Small intestine (tissue), 7 donors: ENCODE measurements around the gene COL25A1. TPM values are rescaled to one million over a fixed set of nuclear protein-coding genes. Genes with fewer than 3 reads are reported as not detected.

Source experiments
- DNase-seq, 2 donors: peaks; one replicate each; pipeline versions ENCODE4 v3.0.0 to v3.0.0-alpha.2; 2013
- FAIRE-seq: peaks from 2 replicates; lab custom pipeline; 2012; peaks lifted over from hg19 to GRCh38; lab: Jason Lieb, UNC
- H3K27ac ChIP-seq, 3 donors: one replicate each; pipeline ENCODE4 v1.5.1; 2013; ENCODE audit warnings: low read length in 2 of 3, mild to moderate bottlenecking in 2 of 3, control low read depth in 1 of 3, inconsistent platforms in 1 of 3, low read depth in 1 of 3, moderate library complexity in 1 of 3
- H3K27me3 ChIP-seq, 3 donors: one replicate each; pipeline ENCODE4 v1.6.1; 2013; ENCODE audit warnings: low read length in 3 of 3, inconsistent platforms in 1 of 3; ENCODE audit not compliant: control insufficient read depth in 3 of 3, insufficient read depth in 3 of 3
- H3K36me3 ChIP-seq, 3 donors: one replicate each; pipeline ENCODE4 v1.6.1; 2013; ENCODE audit warnings: low read length in 3 of 3, inconsistent platforms in 1 of 3, low read depth in 1 of 3, mild to moderate bottlenecking in 1 of 3, moderate library complexity in 1 of 3; ENCODE audit not compliant: control insufficient read depth in 3 of 3, insufficient read depth in 2 of 3
- H3K4me1 ChIP-seq, 3 donors: one replicate each; pipeline ENCODE4 v1.6.1; 2013; ENCODE audit warnings: low read length in 2 of 3, inconsistent platforms in 1 of 3, low read depth in 1 of 3, mild to moderate bottlenecking in 1 of 3, moderate library complexity in 1 of 3; ENCODE audit not compliant: control insufficient read depth in 3 of 3, insufficient read depth in 2 of 3
- H3K4me3 ChIP-seq, 3 donors: one replicate each; pipeline ENCODE4 v1.5.1; 2013; ENCODE audit warnings: low read length in 3 of 3, control low read depth in 1 of 3, inconsistent platforms in 1 of 3, low read depth in 1 of 3, mild to moderate bottlenecking in 1 of 3, moderate library complexity in 1 of 3
- H3K9me3 ChIP-seq, 2 donors: one replicate each; pipeline ENCODE4 v1.6.1; 2013; ENCODE audit warnings: low read depth in 1 of 2, low read length in 1 of 2; ENCODE audit not compliant: control insufficient read depth in 2 of 2, insufficient read depth in 1 of 2
- WGBS, 3 donors: extraction: QIAGEN DNeasy Blood & Tissue Kit; methylation state at CpG; one replicate each; pipeline ENCODE4 v1.1.7; 2013; 5-methylcytosine and 5-hydroxymethylcytosine counted together
- polyA plus RNA-seq, 4 donors: library from polyadenylated mRNA; stranded (reverse) in 3 of 4; unstranded in 1 of 4; fragments of 200-250 nt in 3 of 4; fragments of 120-200 nt in 1 of 4; gene quantifications; one replicate each; pipeline versions ENCODE4 v1.2.1 to v1.2.3, GENCODE V29; 2013
- donor health status: healthy with polysubstance abuse.
- donor health status: control.
- donor health status: control.
- donor health status: Bipolar disorder and iron deficiency.
- donor health status: healthy.

The COL25A1 gene
- polyA plus RNA-seq, 4 donors, result 0.24 to 6.2 (median 2.5) TPM

DNA sequence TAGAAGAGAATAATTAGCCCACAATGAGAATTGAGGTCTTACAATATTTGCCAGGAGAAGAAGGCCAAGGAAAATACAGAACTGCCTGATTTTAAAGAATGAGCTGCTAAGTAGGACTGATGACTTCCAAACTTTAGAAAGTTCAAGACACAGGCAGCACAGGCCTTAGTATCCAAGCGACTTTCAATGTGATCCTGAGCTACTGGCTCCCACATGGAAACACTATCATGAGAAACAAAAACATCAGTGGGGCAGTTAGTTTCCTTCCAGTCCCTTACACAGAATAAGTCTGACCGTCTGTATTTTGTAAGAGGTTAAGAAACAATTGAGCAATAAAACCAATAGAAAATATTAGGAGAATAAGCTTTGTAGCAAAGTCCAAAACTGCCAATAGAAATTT, 251.4 kb downstream of the COL25A1 start:
- FAIRE-seq (no peak), DNase-seq (no peak)
- no peak overlapping the region for H3K27ac ChIP-seq
- no peak overlapping the region for H3K4me3 ChIP-seq
- 70 to 82% (median 74%) methylated on average over 2 of the region's 2 CpGs for WGBS, 3 donors
- no peaks in the 10 kb centered on the region for H3K4me1 ChIP-seq
- no peaks in the 10 kb centered on the region for H3K27me3 ChIP-seq
- no peaks in the 10 kb centered on the region for H3K36me3 ChIP-seq
- H3K9me3 ChIP-seq, result no peaks in the 10 kb centered on the region

DNA sequence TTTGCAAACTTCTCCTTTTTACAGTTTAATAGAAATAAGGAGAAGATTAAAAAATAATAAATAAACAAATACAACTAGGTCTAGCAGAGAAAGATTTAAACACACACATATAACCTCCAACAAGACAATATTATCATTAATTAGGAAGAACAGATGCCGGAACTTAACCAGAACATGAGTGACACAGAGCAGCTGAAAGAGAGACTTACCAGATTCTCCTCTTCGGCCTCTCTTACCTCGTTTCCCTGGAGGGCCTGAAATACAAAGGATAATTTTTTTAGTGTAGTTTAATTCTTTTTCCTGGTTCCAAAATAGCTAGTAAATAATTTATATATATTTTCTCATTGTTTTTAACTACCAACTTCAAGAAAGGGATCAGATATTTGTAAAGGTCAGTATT, 252.5 kb downstream of the COL25A1 start:
- no peak for DNase-seq
- WGBS, 3 donors, result 87 to 90% (median 90%) methylated on average over 3 of the region's 3 CpGs
- Histone ChIP-seq H3K27ac (no peak overlapping the region), H3K4me3 (no peak overlapping the region), H3K27me3 (no peaks in the 10 kb centered on the region), H3K36me3 (no peaks in the 10 kb centered on the region), H3K9me3 (no peaks in the 10 kb centered on the region), H3K4me1 (no peaks in the 10 kb centered on the region)
- no peak for FAIRE-seq

DNA sequence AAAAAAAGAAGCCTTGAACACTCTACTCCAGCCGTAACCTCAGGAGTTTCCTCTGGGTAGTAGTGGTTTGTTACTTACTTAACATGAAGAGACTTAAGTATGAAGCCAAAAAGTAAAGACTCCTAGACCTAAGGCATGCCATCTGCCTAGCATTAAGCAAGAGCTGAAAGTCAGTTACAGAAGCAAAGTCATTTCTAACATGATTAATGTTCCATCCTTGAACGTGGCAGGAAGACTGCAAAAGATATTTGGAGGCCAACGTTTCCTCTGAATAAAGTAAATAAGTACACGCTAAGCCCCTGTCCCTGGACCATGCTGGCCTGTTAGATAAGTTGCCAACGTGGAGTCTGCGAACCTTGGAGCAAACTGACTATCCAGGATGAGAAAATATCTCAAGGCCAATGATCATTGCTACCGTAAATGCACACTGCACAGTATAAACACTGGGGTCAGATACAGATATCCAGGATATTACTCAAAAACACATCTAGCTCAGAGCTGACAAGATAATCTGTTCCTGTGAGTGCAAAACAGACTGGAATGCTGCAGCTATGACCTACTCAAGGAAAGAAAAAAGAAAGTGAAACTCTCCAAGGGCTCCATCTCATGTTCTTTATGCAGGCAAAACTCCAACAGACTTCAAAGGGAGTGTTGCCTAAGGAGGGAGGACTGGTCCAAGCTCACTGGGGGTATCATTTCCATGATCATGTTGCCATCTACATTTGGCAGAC, 255.8 kb downstream of the COL25A1 start:
- Histone ChIP-seq H3K27me3 (no peaks in the 10 kb centered on the region), H3K27ac (peak overlapping the region in 1 of 3 donors; percentile 3), H3K9me3 (no peaks in the 10 kb centered on the region), H3K4me3 (peak overlapping the region in 1 of 3 donors; percentile 6), H3K4me1 (no peaks in the 10 kb centered on the region), H3K36me3 (no peaks in the 10 kb centered on the region)
- no peak for FAIRE-seq
- WGBS, 3 donors, result 16 to 23% (median 19%) methylated on average over 7 of the region's 7 CpGs
- peak; percentile 46 to 49 for DNase-seq

GRCh38 chr4:109044431-109044830, 258.0 kb downstream of the COL25A1 start:
- no peaks in the 10 kb centered on the region for H3K9me3 ChIP-seq
- no peak for FAIRE-seq
- 47 to 56% (median 49%) methylated on average over 3 of the region's 3 CpGs for WGBS, 3 donors
- peak in 1 of 2 donors; percentile 5 for DNase-seq
- no peaks in the 10 kb centered on the region for H3K36me3 ChIP-seq
- no peaks in the 10 kb centered on the region for H3K4me1 ChIP-seq
- no peak overlapping the region for H3K4me3 ChIP-seq
- no peaks in the 10 kb centered on the region for H3K27me3 ChIP-seq
- no peak overlapping the region for H3K27ac ChIP-seq

DNA sequence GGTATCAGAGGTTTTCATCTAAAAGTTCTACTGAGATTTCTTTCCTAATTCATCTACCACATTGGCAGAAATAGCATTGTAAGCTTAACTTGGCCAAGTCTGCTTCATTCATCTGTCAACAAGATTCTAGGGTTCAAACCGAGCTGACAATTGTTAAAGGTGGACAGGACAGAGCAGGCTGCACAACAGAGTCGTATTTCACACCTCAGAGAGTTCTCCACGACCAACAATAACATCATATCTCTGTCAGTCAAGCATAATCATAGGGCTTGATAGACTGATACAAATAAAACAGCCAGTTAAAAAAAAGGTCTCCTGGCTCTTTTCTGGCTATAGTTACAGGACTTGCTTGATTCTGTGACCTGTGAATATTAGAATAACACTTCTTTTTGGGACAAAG, 259.2 kb downstream of the COL25A1 start:
- Histone ChIP-seq H3K27ac (no peak overlapping the region), H3K27me3 (no peaks in the 10 kb centered on the region), H3K4me3 (no peak overlapping the region), H3K36me3 (no peaks in the 10 kb centered on the region), H3K4me1 (no peaks in the 10 kb centered on the region), H3K9me3 (no peaks in the 10 kb centered on the region)
- WGBS, 3 donors, result 58 to 73% (median 61%) methylated on average over 3 of the region's 3 CpGs
- FAIRE-seq (no peak), DNase-seq (no peak)

DNA sequence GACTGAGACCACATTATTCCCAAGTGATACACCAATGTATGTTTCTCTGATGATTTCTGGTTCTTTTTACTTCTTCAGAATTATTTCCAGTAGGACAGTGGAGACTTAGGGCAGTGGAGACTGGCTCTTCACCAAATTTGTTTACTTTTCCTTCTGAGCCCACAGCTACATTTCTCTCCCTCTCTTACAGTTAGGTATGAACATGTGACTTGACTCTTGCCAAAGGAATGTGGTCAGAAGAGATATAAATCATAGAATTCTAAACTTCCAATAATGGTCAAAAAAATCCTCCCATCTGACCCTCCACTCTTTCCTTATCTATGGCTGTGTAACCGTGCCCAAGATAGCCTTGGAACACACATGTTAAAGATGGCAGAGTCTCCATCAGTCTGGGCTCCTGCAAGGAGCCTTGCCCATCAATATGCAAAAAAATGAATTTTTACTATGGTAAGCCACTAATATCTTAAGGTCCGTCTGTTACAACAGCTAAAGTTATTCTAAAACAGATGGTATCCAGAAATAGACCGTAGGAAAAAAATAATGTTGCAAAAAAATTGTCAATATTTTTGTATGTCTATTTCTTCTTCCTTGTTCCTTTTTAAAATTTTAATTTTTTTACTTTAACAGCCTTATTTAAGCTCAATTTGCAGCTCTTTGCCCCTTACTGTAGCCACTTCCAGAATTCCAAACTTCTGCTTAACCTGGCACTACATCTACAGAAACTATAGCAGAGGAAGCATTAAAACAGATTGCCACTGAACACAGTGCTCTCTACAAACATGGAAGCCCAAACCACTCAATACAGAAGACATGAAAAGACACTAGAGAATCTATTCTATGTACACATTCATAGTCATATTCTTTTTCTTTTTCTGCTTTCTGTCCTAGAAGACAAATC, 260.7 kb downstream of the COL25A1 start:
- Histone ChIP-seq H3K27ac (no peak overlapping the region), H3K36me3 (no peaks in the 10 kb centered on the region), H3K4me1 (no peaks in the 10 kb centered on the region), H3K9me3 (no peaks in the 10 kb centered on the region), H3K27me3 (no peaks in the 10 kb centered on the region), H3K4me3 (no peak overlapping the region)
- DNase-seq, result no peak
- FAIRE-seq, result no peak
- 84 to 90% (median 85%) methylated on average over 3 of the region's 3 CpGs for WGBS, 3 donors

- H3K27me3 ChIP-seq, result no peaks in the 10 kb centered on the region
- no peaks in the 10 kb centered on the region for H3K4me1 ChIP-seq
- 84 to 93% (median 88%) methylated on average over 5 of the region's 5 CpGs for WGBS, 3 donors
- H3K4me3 ChIP-seq, result no peak overlapping the region
- H3K27ac ChIP-seq, result no peak overlapping the region
- no peak for DNase-seq
- H3K36me3 ChIP-seq, result no peaks in the 10 kb centered on the region
- H3K9me3 ChIP-seq, result no peaks in the 10 kb centered on the region
- FAIRE-seq, result no peak
Measured at GRCh38 chr4:109040441-109040840, 262.0 kb downstream of the COL25A1 start.

GRCh38 chr4:109037026-109037425, 265.4 kb downstream of the COL25A1 start:
- WGBS, 3 donors, result 69 to 80% (median 71%) methylated on average over 2 of the region's 2 CpGs
- FAIRE-seq (no peak), DNase-seq (no peak)
- Histone ChIP-seq H3K4me1 (no peaks in the 10 kb centered on the region), H3K27me3 (no peaks in the 10 kb centered on the region), H3K36me3 (no peaks in the 10 kb centered on the region), H3K9me3 (no peaks in the 10 kb centered on the region), H3K27ac (no peak overlapping the region), H3K4me3 (no peak overlapping the region)
